H1 (cell line): ENCODE data around the gene HDC. TPM values are rescaled to one million over a fixed set of nuclear protein-coding genes. Genes with fewer than 3 reads are reported as not detected.

Source experiments
- CTCF ChIA-PET: fragments of 300-600 bp; sonication (Branson Sonifier 250); formaldehyde crosslinking; loops from one replicate; lab custom pipeline; 2021; ENCODE audit not compliant: partially characterized antibody; lab: Charles Lee
- POLR2A ChIA-PET: fragments of 300-600 bp; sonication (Branson Sonifier 250); formaldehyde crosslinking; loops from one replicate; lab custom pipeline; 2021; ENCODE audit warnings: inconsistent platforms; ENCODE audit not compliant: partially characterized antibody; lab: Charles Lee
- DNase-seq, 2 experiments: peaks; one replicate each; pipeline versions ENCODE4 v3.0.0 to v3.0.0-alpha.2; 2010 to 2022; ENCODE audit warnings: low spot score in 2 of 2, low read depth in 1 of 2, mixed read lengths in 1 of 2
- FAIRE-seq: peaks from 2 replicates; lab custom pipeline; 2011; peaks lifted over from hg19 to GRCh38; lab: Jason Lieb, UNC
- H2AFZ ChIP-seq: 2 replicates; pipeline ENCODE4 v1.8.1; 2012; ENCODE audit warnings: low read length, inconsistent platforms
- H2AK5ac ChIP-seq: 2 replicates; pipeline ENCODE4 v1.6.1; 2013; ENCODE audit warnings: low read depth, low read length
- H2BK120ac ChIP-seq: replicated peaks from 2 replicates; pipeline ENCODE3; 2013; ENCODE audit warnings: low read depth, low read length, inconsistent platforms
- H2BK12ac ChIP-seq: 2 replicates; pipeline ENCODE4 v1.6.1; 2013; ENCODE audit warnings: low read depth, low read length
- H2BK15ac ChIP-seq: 2 replicates; pipeline ENCODE4 v1.6.1; 2013; ENCODE audit warnings: low read length
- H2BK20ac ChIP-seq: 2 replicates; pipeline ENCODE4 v1.6.1; 2013; ENCODE audit warnings: low read length
- H2BK5ac ChIP-seq: 2 replicates; pipeline ENCODE4 v1.6.1; 2013; ENCODE audit warnings: low read depth, low read length
- H3K14ac ChIP-seq: 2 replicates; pipeline ENCODE4 v1.6.1; 2013; ENCODE audit warnings: inconsistent platforms; ENCODE audit not compliant: insufficient read length
- H3K18ac ChIP-seq: 2 replicates; pipeline ENCODE4 v1.6.1; 2013; ENCODE audit warnings: low read length; ENCODE audit errors: extremely low read depth
- H3K23ac ChIP-seq: 2 replicates; pipeline ENCODE4 v1.6.1; 2013; ENCODE audit warnings: inconsistent platforms; ENCODE audit not compliant: insufficient read length
- H3K23me2 ChIP-seq: 2 replicates; pipeline ENCODE4 v1.6.1; 2013; ENCODE audit warnings: low read depth, low read length
- H3K27ac ChIP-seq: 2 replicates; pipeline ENCODE4 v1.6.1; 2011; ENCODE audit warnings: low read depth, low read length, inconsistent platforms
- H3K27me3 ChIP-seq, 4 experiments: replicated peaks in 1 of 4; 1 replicate in 1 of 4; 2 replicates in 3 of 4; pipeline versions ENCODE4 v1.6.1 to v1.8.1; 2011 to 2013; ENCODE audit warnings: low read length in 3 of 4, mild to moderate bottlenecking in 3 of 4, inconsistent platforms in 2 of 4, mixed read lengths in 2 of 4, moderate library complexity in 1 of 4; ENCODE audit not compliant: control insufficient read depth in 3 of 4, insufficient read depth in 3 of 4; ENCODE audit errors: extremely low read depth in 1 of 4
- H3K36me3 ChIP-seq, 4 experiments: 2 replicates each; pipeline versions ENCODE4 v1.6.1 to v1.8.1; 2011 to 2013; ENCODE audit warnings: mild to moderate bottlenecking in 4 of 4, low read length in 3 of 4, moderate library complexity in 2 of 4, control low read depth in 1 of 4, inconsistent platforms in 1 of 4; ENCODE audit not compliant: insufficient read depth in 4 of 4, control insufficient read depth in 2 of 4
- H3K4ac ChIP-seq: replicated peaks from 2 replicates; pipeline ENCODE3; 2013; ENCODE audit warnings: low read length, low read depth, mixed read lengths, inconsistent platforms; ENCODE audit not compliant: insufficient read length
- H3K4me1 ChIP-seq, 4 experiments: replicated peaks in 1 of 4; 1 replicate in 1 of 4; 2 replicates in 3 of 4; pipeline versions ENCODE4 v1.6.1 to v1.8.1; 2011 to 2013; ENCODE audit warnings: low read length in 3 of 4, inconsistent platforms in 2 of 4, mixed read lengths in 1 of 4; ENCODE audit not compliant: insufficient read depth in 4 of 4, control insufficient read depth in 3 of 4
- H3K4me2 ChIP-seq, 2 experiments: 2 replicates each; pipeline versions ENCODE4 v1.6.1 to v1.8.1; 2011 to 2013; ENCODE audit warnings: low read depth in 2 of 2, low read length in 2 of 2, control low read depth in 1 of 2, inconsistent platforms in 1 of 2, mild to moderate bottlenecking in 1 of 2; ENCODE audit not compliant: insufficient read depth in 1 of 2
- H3K4me3 ChIP-seq, 4 experiments: fragments of 200-600, 300-600 bp in 1 of 4; sonication (generic), shearing (Covaris generic), sonication (Bioruptor Twin) in 1 of 4; 2 replicates each; pipeline versions ENCODE4 v1.5.1 to v1.8.1; 2011 to 2016; ENCODE audit warnings: low read length in 4 of 4, low read depth in 3 of 4, control low read depth in 2 of 4, inconsistent platforms in 2 of 4, mild to moderate bottlenecking in 2 of 4, mixed read lengths in 1 of 4, moderate library complexity in 1 of 4; ENCODE audit not compliant: insufficient read depth in 2 of 4; ENCODE audit errors: extremely low read depth in 1 of 4
- H3K56ac ChIP-seq: replicated peaks from 2 replicates; pipeline ENCODE3; 2013; ENCODE audit warnings: low read depth, mild to moderate bottlenecking, mixed read lengths, low read length, inconsistent platforms; ENCODE audit not compliant: insufficient read length
- H3K79me1 ChIP-seq: 2 replicates; pipeline ENCODE4 v1.6.1; 2013; ENCODE audit warnings: low read depth, low read length, control low read depth
- H3K79me2 ChIP-seq, 2 experiments: 2 replicates each; pipeline versions ENCODE4 v1.6.1 to v1.8.1; 2012 to 2013; ENCODE audit warnings: low read length in 2 of 2, mild to moderate bottlenecking in 2 of 2, inconsistent platforms in 1 of 2; ENCODE audit not compliant: insufficient read depth in 2 of 2, control insufficient read depth in 1 of 2
- H3K9ac ChIP-seq, 4 experiments: replicated peaks in 1 of 4; 1 replicate in 1 of 4; 2 replicates in 3 of 4; pipeline versions ENCODE4 v1.6.1 to v1.8.1; 2011 to 2013; ENCODE audit warnings: low read depth in 3 of 4, low read length in 3 of 4, control low read depth in 2 of 4, mild to moderate bottlenecking in 2 of 4, moderate library complexity in 2 of 4, inconsistent platforms in 1 of 4; ENCODE audit errors: extremely low read depth in 1 of 4
- H3K9me3 ChIP-seq, 2 experiments: 2 replicates each; pipeline versions ENCODE4 v1.6.1 to v1.8.1; 2012 to 2013; ENCODE audit warnings: mild to moderate bottlenecking in 2 of 2, moderate library complexity in 2 of 2, control low read depth in 1 of 2, inconsistent platforms in 1 of 2, low read depth in 1 of 2, low read length in 1 of 2, mixed read lengths in 1 of 2; ENCODE audit not compliant: insufficient read depth in 2 of 2
- H4K20me1 ChIP-seq, 2 experiments: replicated peaks in 1 of 2; 2 replicates each; pipeline versions ENCODE3 to v1.8.1; 2011 to 2013; ENCODE audit warnings: inconsistent platforms in 2 of 2, low read length in 2 of 2, mild to moderate bottlenecking in 1 of 2; ENCODE audit not compliant: insufficient read depth in 2 of 2, control insufficient read depth in 1 of 2
- H4K5ac ChIP-seq: 2 replicates; pipeline ENCODE4 v1.6.1; 2013; ENCODE audit warnings: low read length, low read depth, mixed read lengths, inconsistent platforms; ENCODE audit not compliant: insufficient read length
- H4K8ac ChIP-seq: 2 replicates; pipeline ENCODE4 v1.8.0; 2013; ENCODE audit warnings: mild to moderate bottlenecking, moderate library complexity, low read length, inconsistent platforms; ENCODE audit not compliant: insufficient read depth; ENCODE audit errors: extremely low read depth
- H4K91ac ChIP-seq: replicated peaks from 2 replicates; pipeline ENCODE3; 2013; ENCODE audit warnings: low read length, mixed read lengths, inconsistent platforms; ENCODE audit not compliant: insufficient read length
- CBX8 ChIP-seq: fragments of 300-800, 300-1000 bp; sonication (generic); IDR thresholded peaks from 2 replicates; pipeline ENCODE4 v1.7.1; 2016; ENCODE audit warnings: low read depth, low read length, borderline replicate concordance
- CHD1 ChIP-seq: IDR thresholded peaks from 2 replicates; pipeline ENCODE4 v1.6.1; 2012; ENCODE audit warnings: low read depth, low read length, improper control_type of control experiment
- CREB1 ChIP-seq: IDR thresholded peaks from 2 replicates; pipeline ENCODE4 v1.6.1; 2012; ENCODE audit warnings: inconsistent platforms
- CTBP2 ChIP-seq: IDR thresholded peaks from 2 replicates; pipeline ENCODE4 v1.7.0; 2011; ENCODE audit warnings: borderline replicate concordance, mild to moderate bottlenecking, moderate library complexity, mixed read lengths, low read length; ENCODE audit not compliant: insufficient read depth, insufficient read length
- GTF2F1 ChIP-seq: IDR thresholded peaks from 2 replicates; pipeline ENCODE4 v1.6.1; 2012; ENCODE audit warnings: low read depth, low read length, improper control_type of control experiment, borderline replicate concordance
- HDAC2 ChIP-seq, 2 experiments: fragments of 300-600 bp in 1 of 2; sonication (generic) in 1 of 2; IDR thresholded peaks; 2 replicates each; pipeline ENCODE4 v1.6.1; 2011 to 2012; ENCODE audit warnings: low read depth in 2 of 2, low read length in 2 of 2, mild to moderate bottlenecking in 2 of 2, moderate library complexity in 2 of 2, borderline replicate concordance in 1 of 2, inconsistent platforms in 1 of 2
- NANOG ChIP-seq: IDR thresholded peaks from 2 replicates; pipeline ENCODE4 v1.6.1; 2011; ENCODE audit warnings: low read length, low read depth, mild to moderate bottlenecking, inconsistent platforms; ENCODE audit not compliant: insufficient read depth, poor library complexity, severe bottlenecking
- RBBP5 ChIP-seq: IDR thresholded peaks from 2 replicates; pipeline ENCODE4 v1.7.1; 2012; ENCODE audit warnings: low read depth, mild to moderate bottlenecking, inconsistent platforms, low read length, moderate library complexity, borderline replicate concordance
- SIX5 ChIP-seq: IDR thresholded peaks from 2 replicates; pipeline ENCODE4 v1.6.1; 2011; ENCODE audit warnings: mild to moderate bottlenecking, low read depth, low read length
- SUZ12 ChIP-seq: fragments of 200-600 bp; sonication (generic); IDR thresholded peaks from 2 replicates; pipeline ENCODE4 v1.6.1; 2012; ENCODE audit warnings: mild to moderate bottlenecking, inconsistent platforms, low read length, moderate library complexity, mixed read lengths
- TAF7 ChIP-seq: optimal IDR thresholded peaks from 2 replicates; pipeline ENCODE3; 2011; ENCODE audit warnings: low read depth, mild to moderate bottlenecking, inconsistent platforms, low read length, moderate library complexity, borderline replicate concordance
- YY1 ChIP-seq: IDR thresholded peaks from 2 replicates; pipeline ENCODE4 v1.6.1; 2011; ENCODE audit warnings: low read depth, mild to moderate bottlenecking, low read length
- WGBS, 2 experiments: shearing (Covaris generic) in 1 of 2; methylation state at CpG; one replicate each; pipeline versions ENCODE4 v1.1.6 to v1.1.7; 2013 to 2015; ENCODE audit warnings: low lambda C conversion rate in 2 of 2, mixed read lengths in 2 of 2, inconsistent platforms in 1 of 2, low coverage in 1 of 2, missing lambda C conversion rate in 1 of 2; ENCODE audit not compliant: insufficient replicate concordance in 2 of 2, insufficient coverage in 1 of 2, insufficient read length in 1 of 2; ENCODE audit errors: extremely low coverage in 1 of 2, missing lambda C conversion rate in 1 of 2; 5-methylcytosine and 5-hydroxymethylcytosine counted together
- polyA plus RNA-seq, 7 experiments: library from polyadenylated mRNA; depleted of rRNA in 3 of 7; stranded (reverse) in 5 of 7; unstranded in 2 of 7; fragments of >200 nt in 5 of 7; fragments of 200-250 nt in 2 of 7; gene quantifications; 1 replicate in 5 of 7; 2 replicates in 1 of 7; 4 replicates in 1 of 7; pipeline versions ENCODE4 v1.2.1 to v1.2.3, GENCODE V29; 2011 to 2013; ENCODE audit warnings: missing spikeins in 2 of 7, mixed read lengths in 2 of 7
- total RNA-seq: library from RNA; stranded (reverse); fragmentation: NEBNext Ultra II Directional; extraction: Animal tissue kit (Norgen Biotek cat#: 25700); gene quantifications from 2 replicates; pipeline ENCODE4 v1.2.1, GENCODE V29; 2021
- TF ChIP-seq, protein P1 (sequence below): IDR thresholded peaks from 2 replicates; pipeline ENCODE4 v1.6.1; 2012; ENCODE audit warnings: inconsistent platforms

The HDC gene
- total and polyA plus RNA-seq, 2 of the 8 experiments (the other 6 are each of a cell fraction or from before 2014, with no cell fraction given): 0.20 to 0.22 TPM

DNA sequence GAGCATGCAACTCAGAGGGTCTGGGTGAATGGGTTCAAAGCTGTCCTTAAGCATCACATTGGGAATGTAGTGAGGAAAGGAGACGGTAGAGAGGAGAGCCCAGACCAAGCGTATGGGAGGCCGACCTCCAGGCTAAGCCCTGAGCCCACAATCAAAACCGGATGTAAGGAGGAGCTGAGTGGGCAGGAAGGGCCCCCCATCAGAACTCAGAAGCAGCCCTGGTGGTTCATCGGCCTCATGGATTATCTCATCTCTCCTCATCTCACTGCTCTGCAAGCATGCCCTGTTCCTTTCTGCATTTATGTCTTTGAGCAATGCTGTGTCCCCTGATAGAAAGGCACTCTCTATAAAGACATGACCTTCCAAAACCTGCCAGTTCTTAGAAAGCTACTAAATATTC, 6.2 kb downstream of the HDC start:
- Histone ChIP-seq H2AFZ (no peak overlapping the region), H2BK15ac (no peak overlapping the region), H3K56ac (no peak overlapping the region), H2BK20ac (no peak overlapping the region), H4K20me1 (no peaks in the 10 kb centered on the region), H3K27me3 (no peaks in the 10 kb centered on the region), H3K23ac (no peak overlapping the region), H2BK120ac (no peak overlapping the region), H2BK12ac (no peak overlapping the region), H3K23me2 (no peaks in the 10 kb centered on the region), H3K14ac (no peak overlapping the region), H3K4ac (no peak overlapping the region), H3K4me3 (no peak overlapping the region), H2AK5ac (no peak overlapping the region), H3K18ac (no peak overlapping the region), H3K4me1 (no peaks in the 10 kb centered on the region)
- ChIA-PET POLR2A (interaction anchor here (0.5 to 1.0 kb wide), 2 partner anchors 96 to 1546 kb away, joined by 3 to 4 read pairs; partner anchors contain the start of gene GABPB1), CTCF (interaction anchor here (0.6 to 1.1 kb wide), 4 partner anchors 19 to 106 kb away, joined by 3 to 4 read pairs (median 3); no protein-coding TSS in a partner anchor)
- peak in 1 of 2 experiments; percentile 20 for DNase-seq
- TF ChIP-seq CREB1 (no peak), HDAC2 (IDR thresholded peaks at IDR 0.05; ENCODE audit: borderline replicate concordance in 1 of 2, low read depth in 2 of 2, low read length in 2 of 2) (no peak), SIX5 (no peak), NANOG (no peak), CTBP2 (no peak), GTF2F1 (no peak), CHD1 (no peak), TAF7 (no peak), YY1 (no peak), SUZ12 (no peak), RBBP5 (no peak), CBX8 (no peak)
- TF ChIP-seq, protein P1, sequence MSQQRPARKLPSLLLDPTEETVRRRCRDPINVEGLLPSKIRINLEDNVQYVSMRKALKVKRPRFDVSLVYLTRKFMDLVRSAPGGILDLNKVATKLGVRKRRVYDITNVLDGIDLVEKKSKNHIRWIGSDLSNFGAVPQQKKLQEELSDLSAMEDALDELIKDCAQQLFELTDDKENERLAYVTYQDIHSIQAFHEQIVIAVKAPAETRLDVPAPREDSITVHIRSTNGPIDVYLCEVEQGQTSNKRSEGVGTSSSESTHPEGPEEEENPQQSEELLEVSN: no peak
- TF ChIP-seq, all 59 proteins: peak for 0
- H3K79me1 ChIP-seq: no peaks in the 10 kb centered on the region
- H2BK5ac ChIP-seq: no peak overlapping the region
- H3K36me3 ChIP-seq: no peaks in the 10 kb centered on the region
- 87% methylated on average over 5 of the region's 5 CpGs; no CpG with 5 or more reads in 1 of the 2 experiments for WGBS, 2 experiments
- no peaks in the 10 kb centered on the region for H3K79me2 ChIP-seq
- H4K5ac ChIP-seq: no peak overlapping the region
- no peak overlapping the region for H3K27ac ChIP-seq
- no peaks in the 10 kb centered on the region for H3K9me3 ChIP-seq
- no peak overlapping the region for H3K4me2 ChIP-seq
- FAIRE-seq: no peak
- H4K8ac ChIP-seq: no peak overlapping the region
- no peak overlapping the region for H4K91ac ChIP-seq
- no peak overlapping the region for H3K9ac ChIP-seq
